ENCODE results near the gene WEE1. TPM values are rescaled to one million over a fixed set of nuclear protein-coding genes. Genes with fewer than 3 reads are reported as not detected.

WEE1 gene
- total and polyA plus RNA-seq, 2 experiments from 2014 or later, result 50.7 to 149 TPM

DNA sequence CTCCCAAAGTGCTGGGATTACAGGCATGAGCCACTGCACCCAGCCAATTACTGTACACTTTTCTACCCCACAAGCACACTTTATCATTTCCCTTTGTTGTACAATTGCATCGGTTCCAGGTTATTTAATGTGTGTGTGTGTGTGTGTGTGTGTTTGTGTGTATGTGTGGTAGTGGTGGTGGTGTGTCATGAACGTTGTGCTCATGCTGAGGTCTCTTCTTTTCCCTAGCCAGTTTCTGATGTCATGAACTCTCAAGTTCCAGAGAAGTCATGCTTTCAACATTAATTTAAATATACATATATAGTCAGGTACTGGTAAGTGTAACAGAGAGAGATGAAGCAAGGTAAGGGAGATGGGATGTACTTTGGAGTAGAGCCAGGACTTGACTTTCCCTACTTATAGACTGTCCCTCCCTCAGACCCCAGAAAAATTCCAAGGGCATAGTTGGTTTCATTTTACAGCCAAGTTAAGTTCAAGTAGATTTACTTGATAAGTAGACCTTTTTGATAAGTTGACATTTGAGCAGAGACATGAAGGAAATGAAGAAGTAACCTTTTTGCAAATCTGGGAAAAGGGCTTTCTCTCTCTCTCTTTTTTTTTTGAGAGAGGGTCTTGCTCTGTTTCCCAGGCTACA, 42.7 kb downstream of the WEE1 start:
- Mint-ChIP-seq H3K4me3 (no peak overlapping the region), H3K27ac (no peak overlapping the region), H3K27me3 (ENCODE audit: insufficient read depth, low read depth, poor library complexity) (peaks cover 11% of the 10 kb centered on the region), H3K9me3 (no peaks in the 10 kb centered on the region), H3K4me1 (peaks cover 17% of the 10 kb centered on the region; the same call in 2 of the 3 replicates), H3K36me3 (ENCODE audit: low read depth) (no peaks in the 10 kb centered on the region)
- DNase-seq (ENCODE audit: low spot score) (no peak), ATAC-seq (no peak)
- Histone ChIP-seq H3K4me1 (ENCODE audit: insufficient read depth) (peaks cover 5% of the 10 kb centered on the region), H3K4me2 (no peak overlapping the region), H3K27me3 (ENCODE audit: insufficient read depth) (no peaks in the 10 kb centered on the region), H3K79me2 (replicated peaks; ENCODE audit: insufficient read depth) (no peaks in the 10 kb centered on the region), H2AFZ (no peak overlapping the region), H3K36me3 (ENCODE audit: insufficient read depth) (no peaks in the 10 kb centered on the region), H4K20me1 (replicated peaks; ENCODE audit: insufficient read depth) (no peaks in the 10 kb centered on the region), H3K4me3 (no peak overlapping the region), H3F3A (replicated peaks; ENCODE audit: low read depth) (peaks cover 6% of the 10 kb centered on the region), H3K27ac (ENCODE audit: low read depth) (no peak overlapping the region), H3K9me2 (ENCODE audit: insufficient read depth) (no peaks in the 10 kb centered on the region)
- no peak for TF ChIP-seq JUNB (IDR thresholded peaks at IDR 0.05; ENCODE audit: unreplicated experiment)

GRCh38 chr11:9616858-9617257, 43.4 kb downstream of the WEE1 start:
- no peaks in the 10 kb centered on the region for H3K79me2 ChIP-seq (replicated peaks; ENCODE audit: insufficient read depth)
- H3K27me3 Mint-ChIP-seq (ENCODE audit: insufficient read depth, low read depth, poor library complexity), result peaks cover 13% of the 10 kb centered on the region
- H3K36me3 ChIP-seq (ENCODE audit: insufficient read depth), result no peaks in the 10 kb centered on the region
- H3K9me2 ChIP-seq (ENCODE audit: insufficient read depth), result no peaks in the 10 kb centered on the region
- H3K36me3 Mint-ChIP-seq (ENCODE audit: low read depth), result peaks cover 4% of the 10 kb centered on the region; the same call in 2 of the 3 replicates
- no peaks in the 10 kb centered on the region for H3K27me3 ChIP-seq (ENCODE audit: insufficient read depth)
- no peak overlapping the region for H3K27ac ChIP-seq (ENCODE audit: low read depth)
- H3F3A ChIP-seq (replicated peaks; ENCODE audit: low read depth), result peaks cover 6% of the 10 kb centered on the region
- ATAC-seq (no peak), DNase-seq (ENCODE audit: low spot score) (no peak)
- peaks cover 5% of the 10 kb centered on the region for H3K4me1 ChIP-seq (ENCODE audit: insufficient read depth)
- H3K4me3 ChIP-seq, result no peak overlapping the region
- H3K4me1 Mint-ChIP-seq, result peaks cover 19% of the 10 kb centered on the region
- H3K4me2 ChIP-seq, result no peak overlapping the region
- H3K9me3 Mint-ChIP-seq, result peaks cover 2% of the 10 kb centered on the region; the same call in 1 of the 3 replicates
- H3K27ac Mint-ChIP-seq, result no peak overlapping the region
- H4K20me1 ChIP-seq (replicated peaks; ENCODE audit: insufficient read depth), result no peaks in the 10 kb centered on the region
- H3K4me3 Mint-ChIP-seq, result no peak overlapping the region
- no peak overlapping the region for H2AFZ ChIP-seq
- no peak for TF ChIP-seq ZNF331 (CRISPR knock-in tag; IDR thresholded peaks at IDR 0.05; ENCODE audit: low read depth)
- TF ChIP-seq JUNB (IDR thresholded peaks at IDR 0.05; ENCODE audit: unreplicated experiment), result no peak
- no peak for TF ChIP-seq STAT1 (IDR thresholded peaks at IDR 0.05; ENCODE audit: unreplicated experiment)
- TF ChIP-seq ZNF114 (CRISPR knock-in tag; IDR thresholded peaks at IDR 0.05), result no peak
- TF ChIP-seq EZH2phosphoT487 (IDR thresholded peaks at IDR 0.05; ENCODE audit: unreplicated experiment), result no peak
- no peak for TF ChIP-seq ZNF462 (CRISPR knock-in tag; IDR thresholded peaks at IDR 0.05)
- no peak for TF ChIP-seq CTCF (conservative IDR thresholded peaks at IDR 0.05; ENCODE audit: low read depth in 2 of 2)
- TF ChIP-seq REST (IDR thresholded peaks at IDR 0.05; ENCODE audit: unreplicated experiment), result no peak
- TF ChIP-seq NANOG (IDR thresholded peaks at IDR 0.05; ENCODE audit: borderline replicate concordance), result no peak
- TF ChIP-seq CREB1 (CRISPR knock-in tag; IDR thresholded peaks at IDR 0.05; ENCODE audit: low read depth), result no peak
